Activated CD4-positive, alpha-beta T cell treated with anti-CD3 and anti-CD28 coated beads, Interleukin-2, amount 10 ng/mL, durations not matched to agents 7 days and 5 days (primary cell): ENCODE results near the gene DTNBP1. TPM values are rescaled to one million over a fixed set of nuclear protein-coding genes. Genes with fewer than 3 reads are reported as not detected.

Experiments
- CTCF ChIA-PET: fragments of 350-600 bp; sonication (Branson Sonifier 250); formaldehyde crosslinking; loops from one replicate; lab custom pipeline; 2021; ENCODE audit warnings: antibody characterized with exemption; lab: Charles Lee
- POLR2A ChIA-PET: fragments of 350-600 bp; sonication (Branson Sonifier 250); formaldehyde crosslinking; loops from one replicate; lab custom pipeline; 2021; ENCODE audit warnings: antibody characterized with exemption; lab: Charles Lee
- DNase-seq: peaks from one replicate; pipeline ENCODE4 v3.0.0-alpha.2; 2020
- H3K27ac Mint-ChIP-seq: one replicate; pipeline ENCODE4 v1.8.0; 2021; ENCODE audit warnings: mild to moderate bottlenecking, moderate library complexity, mixed read lengths
- H3K27me3 Mint-ChIP-seq: one replicate; pipeline ENCODE4 v1.8.0; 2021; ENCODE audit warnings: mixed read lengths
- H3K36me3 Mint-ChIP-seq: one replicate; pipeline ENCODE4 v1.8.0; 2021; ENCODE audit warnings: low read depth, mixed read lengths
- H3K4me1 Mint-ChIP-seq: one replicate; pipeline ENCODE4 v1.8.0; 2021; ENCODE audit warnings: mixed read lengths
- H3K4me3 Mint-ChIP-seq: one replicate; pipeline ENCODE4 v1.8.0; 2021; ENCODE audit warnings: mild to moderate bottlenecking, moderate library complexity, mixed read lengths
- H3K9me3 Mint-ChIP-seq: one replicate; pipeline ENCODE4 v1.8.0; 2021; ENCODE audit warnings: mixed read lengths
- total RNA-seq, 2 experiments: library from RNA; stranded (reverse); gene quantifications; one replicate each; pipeline ENCODE4 v1.2.3, GENCODE V29; 2021

DTNBP1 gene, protein sequence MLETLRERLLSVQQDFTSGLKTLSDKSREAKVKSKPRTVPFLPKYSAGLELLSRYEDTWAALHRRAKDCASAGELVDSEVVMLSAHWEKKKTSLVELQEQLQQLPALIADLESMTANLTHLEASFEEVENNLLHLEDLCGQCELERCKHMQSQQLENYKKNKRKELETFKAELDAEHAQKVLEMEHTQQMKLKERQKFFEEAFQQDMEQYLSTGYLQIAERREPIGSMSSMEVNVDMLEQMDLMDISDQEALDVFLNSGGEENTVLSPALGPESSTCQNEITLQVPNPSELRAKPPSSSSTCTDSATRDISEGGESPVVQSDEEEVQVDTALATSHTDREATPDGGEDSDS
- 10 to 100 TPM; 22.3 to 23.5 TPM for total RNA-seq

DNA sequence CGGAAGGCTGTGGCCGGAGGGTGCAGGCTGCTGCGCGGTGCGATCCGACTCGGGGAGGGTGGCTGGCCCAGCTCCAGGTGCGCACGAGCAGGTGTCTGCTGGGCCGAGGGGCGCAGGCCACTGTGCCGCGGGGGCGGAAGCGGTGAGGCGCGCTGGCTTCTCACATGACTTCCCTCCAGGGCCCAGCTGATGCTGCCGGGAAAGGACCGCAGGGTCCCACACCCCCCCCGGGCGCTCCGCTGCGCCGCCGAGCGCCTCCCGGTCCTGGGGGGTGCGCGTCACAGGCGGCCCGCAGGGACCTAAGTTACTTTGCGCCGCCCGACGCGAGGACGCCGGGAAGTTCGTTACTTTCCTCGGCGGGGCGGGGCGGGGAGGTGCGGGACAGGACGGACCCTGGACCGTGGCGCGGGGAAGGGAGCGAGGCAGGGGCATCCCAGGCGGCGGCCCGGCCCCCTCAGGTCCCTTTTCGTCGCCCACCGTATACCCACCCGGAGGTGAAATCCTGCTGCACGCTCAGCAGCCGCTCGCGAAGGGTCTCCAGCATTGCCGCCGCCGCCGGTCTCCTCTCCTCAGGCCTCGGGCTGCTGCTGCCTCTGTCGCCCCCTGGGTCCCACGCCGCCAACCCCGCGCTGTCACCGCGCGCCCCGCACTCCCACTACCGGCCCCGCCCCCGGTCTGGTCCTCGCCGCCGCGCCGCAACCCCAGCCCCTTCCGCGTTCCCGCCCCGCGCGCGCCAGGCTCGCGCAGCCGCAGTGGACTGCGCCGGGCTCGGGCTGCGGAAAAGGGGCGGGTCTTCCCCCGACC, at the start of gene DTNBP1:
Gene DTNBP1, minus strand, starts transcription at position 703 of the 804 bp plus-strand sequence. Its CDS starts 159 bp downstream, at position 544.
- CTCF ChIA-PET, result interaction anchor here (0.8 to 1.1 kb wide), 2 partner anchors 231 to 493 kb away, joined by 3 to 5 read pairs; no protein-coding TSS in a partner anchor
- H3K27me3 Mint-ChIP-seq, result peaks cover 21% of the 10 kb centered on the region
- no peaks in the 10 kb centered on the region for H3K9me3 Mint-ChIP-seq
- H3K4me1 Mint-ChIP-seq, result peaks cover 36% of the 10 kb centered on the region
- POLR2A ChIA-PET, result no interaction called here
- peak within 1 kb of the TSS; percentile 90 for H3K27ac Mint-ChIP-seq
- H3K4me3 Mint-ChIP-seq, result peak within 1 kb of the TSS; percentile 80
- peak; percentile 81 for DNase-seq
- H3K36me3 Mint-ChIP-seq, result peaks cover 16% of the 10 kb centered on the region

DNA sequence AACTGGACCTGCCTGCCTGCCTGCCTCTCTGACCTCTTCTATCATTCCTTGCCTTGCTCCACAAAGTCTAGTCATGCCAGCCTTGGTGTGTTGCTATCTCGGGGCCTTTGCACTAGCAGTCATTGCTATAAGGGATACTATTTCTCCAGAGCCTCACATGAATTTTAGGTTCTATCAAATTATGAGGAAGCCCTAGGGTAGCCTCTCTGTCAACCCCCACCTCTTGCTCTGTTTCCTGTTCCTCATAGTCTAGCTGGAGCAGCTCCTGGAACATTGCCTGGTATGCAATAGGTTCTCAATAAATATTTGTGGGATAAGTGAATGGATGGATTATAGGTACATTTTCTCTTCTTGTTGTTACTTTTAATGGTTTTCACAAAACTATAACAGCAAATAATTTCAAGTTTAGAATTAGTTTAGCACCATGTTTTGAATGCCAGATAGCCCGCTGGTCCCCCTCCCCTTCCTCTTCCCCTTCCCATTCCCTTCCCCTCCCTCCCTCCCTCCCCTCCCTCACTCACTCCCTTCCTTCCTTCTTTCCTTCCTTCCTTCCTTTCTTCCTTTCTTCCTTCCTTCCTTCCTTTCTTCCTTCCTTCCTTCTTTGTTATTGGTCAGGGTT, 46.9 kb upstream of the DTNBP1 start:
- H3K9me3 Mint-ChIP-seq, result peaks cover 7% of the 10 kb centered on the region
- H3K4me1 Mint-ChIP-seq, result peaks cover 4% of the 10 kb centered on the region
- no peaks in the 10 kb centered on the region for H3K36me3 Mint-ChIP-seq
- CTCF ChIA-PET, result no interaction called here
- no peak for DNase-seq
- H3K27me3 Mint-ChIP-seq, result no peaks in the 10 kb centered on the region
- H3K27ac Mint-ChIP-seq, result no peak overlapping the region
- H3K4me3 Mint-ChIP-seq, result no peak overlapping the region
- POLR2A ChIA-PET, result no interaction called here

DNA sequence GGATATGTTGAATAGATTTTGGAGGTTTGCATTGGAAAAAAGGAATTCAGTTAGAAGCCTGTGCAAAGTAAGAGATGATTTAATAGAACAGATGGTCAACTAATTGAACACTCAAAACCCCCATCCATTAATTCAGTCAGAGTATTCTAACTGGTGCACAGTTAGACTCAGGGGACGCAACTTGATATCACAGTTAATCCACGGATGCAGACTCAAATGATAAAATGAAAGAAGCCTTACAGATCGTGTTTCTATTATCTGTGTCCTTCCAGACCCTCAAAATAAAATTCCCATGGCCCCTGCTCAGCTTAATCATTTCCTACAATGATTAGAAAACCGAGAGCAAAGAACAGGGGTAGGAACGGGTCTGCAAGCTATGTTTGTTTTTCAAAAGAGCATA, 45.4 kb upstream of the DTNBP1 start:
- Mint-ChIP-seq H3K36me3 (no peaks in the 10 kb centered on the region), H3K9me3 (peaks cover 10% of the 10 kb centered on the region), H3K4me3 (no peak overlapping the region), H3K27ac (no peak overlapping the region), H3K4me1 (no peaks in the 10 kb centered on the region), H3K27me3 (no peaks in the 10 kb centered on the region)
- DNase-seq, result no peak
- ChIA-PET POLR2A (no interaction called here), CTCF (interaction anchor here (0.6 kb wide), 1 partner anchor 660 kb away, joined by 3 read pairs; no protein-coding TSS in a partner anchor)

DNA sequence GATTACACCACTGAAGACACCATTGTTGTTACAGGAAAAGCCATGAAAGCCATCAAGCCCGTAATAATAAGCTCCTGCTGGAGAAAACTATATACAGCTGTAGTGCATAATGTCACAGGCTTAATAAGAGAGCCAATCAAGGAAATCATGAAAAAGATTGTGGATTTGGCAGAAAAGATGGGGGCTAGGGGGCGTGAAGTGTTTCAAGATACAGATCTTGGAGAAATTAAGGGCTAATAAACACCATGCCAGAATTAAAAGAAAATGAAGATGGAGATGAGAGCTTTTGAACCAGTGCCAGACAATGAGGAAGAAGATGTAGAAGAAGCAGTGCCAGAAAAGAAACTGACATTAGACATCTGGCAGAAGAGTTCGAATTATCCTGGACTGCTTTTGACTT, 43.2 kb upstream of the DTNBP1 start:
- Mint-ChIP-seq H3K4me1 (no peaks in the 10 kb centered on the region), H3K9me3 (peaks cover 6% of the 10 kb centered on the region)
- CTCF ChIA-PET, result interaction anchor here (1.2 kb wide), 1 partner anchor 36 kb away, joined by 3 read pairs; no protein-coding TSS in a partner anchor

DNA sequence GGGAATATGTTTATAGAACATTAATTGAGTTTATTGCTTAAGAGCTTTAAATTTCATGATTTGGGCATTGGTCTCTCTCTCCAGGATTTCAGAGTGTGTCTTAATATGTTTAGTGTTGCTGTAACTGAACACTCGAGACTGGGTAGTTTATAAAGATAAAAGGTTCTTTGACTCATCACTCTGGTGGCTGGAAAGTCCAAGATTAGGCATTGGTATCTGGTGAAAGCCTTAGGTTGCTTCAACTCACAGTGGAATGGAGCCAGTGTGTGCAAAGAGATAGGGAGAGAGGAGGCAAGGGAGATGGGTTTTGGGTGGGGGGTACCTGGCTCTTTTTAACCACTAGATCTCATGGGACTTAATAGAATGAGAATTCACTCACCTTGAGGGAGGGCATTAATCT, 35.6 kb upstream of the DTNBP1 start:
- Mint-ChIP-seq H3K27ac (no peak overlapping the region), H3K9me3 (no peaks in the 10 kb centered on the region), H3K4me3 (no peak overlapping the region), H3K36me3 (no peaks in the 10 kb centered on the region), H3K4me1 (no peaks in the 10 kb centered on the region), H3K27me3 (peaks cover 2% of the 10 kb centered on the region)
- CTCF ChIA-PET, result interaction anchor here (1.0 kb wide), 1 partner anchor 484 kb away, joined by 3 read pairs; no protein-coding TSS in a partner anchor
- POLR2A ChIA-PET, result no interaction called here
- DNase-seq, result no peak

More for the DNA sequence above, 43.2 kb upstream of the DTNBP1 start:
- H3K27ac Mint-ChIP-seq, result no peak overlapping the region
- POLR2A ChIA-PET, result no interaction called here
- DNase-seq, result no peak
- H3K27me3 Mint-ChIP-seq, result no peaks in the 10 kb centered on the region
- no peaks in the 10 kb centered on the region for H3K36me3 Mint-ChIP-seq
- H3K4me3 Mint-ChIP-seq, result no peak overlapping the region

DNA sequence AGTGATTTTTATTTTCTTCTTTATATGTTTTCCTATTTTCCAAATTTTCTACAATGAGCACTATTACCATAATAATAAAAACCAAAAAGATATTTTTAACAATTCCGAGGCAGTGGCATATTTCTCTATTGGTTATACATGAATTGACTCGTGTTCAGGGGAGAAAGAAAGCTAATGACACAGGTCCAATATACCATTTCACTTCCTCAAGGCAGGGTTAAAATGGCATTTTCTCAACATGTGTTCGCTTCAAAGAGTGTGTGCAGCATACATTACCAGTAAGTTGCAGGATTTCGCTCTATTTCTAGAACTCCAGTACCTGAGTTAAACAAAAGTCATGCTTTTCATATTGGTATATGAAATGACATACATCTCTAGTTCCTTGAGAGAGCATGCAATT, 35.1 kb upstream of the DTNBP1 start:
- H3K27ac Mint-ChIP-seq, result no peak overlapping the region
- no peaks in the 10 kb centered on the region for H3K36me3 Mint-ChIP-seq
- ChIA-PET POLR2A (no interaction called here), CTCF (interaction anchor here (1.0 kb wide), 1 partner anchor 485 kb away, joined by 3 read pairs; no protein-coding TSS in a partner anchor)
- no peaks in the 10 kb centered on the region for H3K4me1 Mint-ChIP-seq
- no peaks in the 10 kb centered on the region for H3K9me3 Mint-ChIP-seq
- H3K4me3 Mint-ChIP-seq, result no peak overlapping the region
- no peak for DNase-seq
- H3K27me3 Mint-ChIP-seq, result peaks cover 2% of the 10 kb centered on the region

DNA sequence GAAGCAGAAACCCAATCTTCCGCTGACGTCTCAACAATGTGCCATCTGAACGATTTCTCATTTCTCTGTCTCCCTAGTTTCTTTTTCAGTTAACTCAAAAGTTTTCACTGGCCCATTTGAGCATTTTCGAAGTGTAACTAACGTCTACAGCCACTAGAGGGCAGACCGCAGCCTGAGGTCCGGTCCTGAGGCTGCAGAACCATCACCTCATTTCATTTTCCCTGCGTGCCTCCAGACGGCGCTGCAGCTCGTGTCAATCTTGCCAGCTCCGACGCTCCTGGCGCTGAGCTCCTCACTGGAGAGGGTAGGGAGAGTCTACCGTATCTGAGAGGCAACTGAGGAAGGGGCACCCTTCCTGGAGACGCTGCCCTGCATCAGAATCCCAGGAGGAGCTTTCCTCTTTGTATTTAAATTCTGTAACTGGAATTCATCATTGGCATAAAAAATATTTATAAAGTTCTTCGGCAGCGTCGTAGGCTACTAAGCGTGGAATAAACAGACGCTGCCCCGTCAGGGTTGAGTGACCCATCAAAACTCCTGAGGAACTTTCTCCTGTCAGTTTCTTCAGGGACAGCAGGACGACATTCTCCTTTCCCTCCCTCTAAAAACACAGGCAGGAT, 28.5 kb upstream of the DTNBP1 start:
- POLR2A ChIA-PET, result no interaction called here
- CTCF ChIA-PET, result interaction anchor here (0.6 to 2.2 kb wide), 23 partner anchors 9 to 1584 kb away, joined by 3 to 14 read pairs (median 4); partner anchors contain the start of gene MYLIP
- H3K4me3 Mint-ChIP-seq, result no peak overlapping the region

DNA sequence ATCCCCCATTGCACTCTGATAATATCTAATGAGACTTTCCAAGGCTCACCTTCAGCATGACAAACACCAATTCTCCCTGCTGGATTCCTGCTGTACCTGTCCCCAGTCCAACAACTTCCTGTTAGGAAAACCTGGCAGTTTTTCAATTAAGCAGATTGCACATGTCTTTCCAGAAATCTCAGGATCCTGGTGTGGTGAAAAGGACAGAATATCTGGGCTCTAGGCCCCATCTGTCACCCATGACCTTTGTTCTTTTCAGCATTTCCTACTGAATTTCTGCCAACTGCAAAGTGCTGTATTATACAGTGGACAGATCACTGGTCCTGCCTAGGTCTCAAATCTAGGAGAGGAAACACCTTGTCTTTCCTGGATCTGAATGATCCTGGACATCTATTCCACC, 27.7 kb upstream of the DTNBP1 start:
- CTCF ChIA-PET, result no interaction called here
- POLR2A ChIA-PET, result no interaction called here
- no peaks in the 10 kb centered on the region for H3K9me3 Mint-ChIP-seq
- peaks cover 12% of the 10 kb centered on the region for H3K4me1 Mint-ChIP-seq
- no peak overlapping the region for H3K27ac Mint-ChIP-seq
- no peak overlapping the region for H3K4me3 Mint-ChIP-seq
- H3K36me3 Mint-ChIP-seq, result no peaks in the 10 kb centered on the region
- DNase-seq, result no peak
- no peaks in the 10 kb centered on the region for H3K27me3 Mint-ChIP-seq

More for the DNA sequence above, 28.5 kb upstream of the DTNBP1 start:
- DNase-seq, result peak; percentile 84
- H3K36me3 Mint-ChIP-seq, result no peaks in the 10 kb centered on the region
- H3K27ac Mint-ChIP-seq, result no peak overlapping the region
- H3K9me3 Mint-ChIP-seq, result no peaks in the 10 kb centered on the region
- H3K4me1 Mint-ChIP-seq, result peaks cover 12% of the 10 kb centered on the region
- no peaks in the 10 kb centered on the region for H3K27me3 Mint-ChIP-seq

DNA sequence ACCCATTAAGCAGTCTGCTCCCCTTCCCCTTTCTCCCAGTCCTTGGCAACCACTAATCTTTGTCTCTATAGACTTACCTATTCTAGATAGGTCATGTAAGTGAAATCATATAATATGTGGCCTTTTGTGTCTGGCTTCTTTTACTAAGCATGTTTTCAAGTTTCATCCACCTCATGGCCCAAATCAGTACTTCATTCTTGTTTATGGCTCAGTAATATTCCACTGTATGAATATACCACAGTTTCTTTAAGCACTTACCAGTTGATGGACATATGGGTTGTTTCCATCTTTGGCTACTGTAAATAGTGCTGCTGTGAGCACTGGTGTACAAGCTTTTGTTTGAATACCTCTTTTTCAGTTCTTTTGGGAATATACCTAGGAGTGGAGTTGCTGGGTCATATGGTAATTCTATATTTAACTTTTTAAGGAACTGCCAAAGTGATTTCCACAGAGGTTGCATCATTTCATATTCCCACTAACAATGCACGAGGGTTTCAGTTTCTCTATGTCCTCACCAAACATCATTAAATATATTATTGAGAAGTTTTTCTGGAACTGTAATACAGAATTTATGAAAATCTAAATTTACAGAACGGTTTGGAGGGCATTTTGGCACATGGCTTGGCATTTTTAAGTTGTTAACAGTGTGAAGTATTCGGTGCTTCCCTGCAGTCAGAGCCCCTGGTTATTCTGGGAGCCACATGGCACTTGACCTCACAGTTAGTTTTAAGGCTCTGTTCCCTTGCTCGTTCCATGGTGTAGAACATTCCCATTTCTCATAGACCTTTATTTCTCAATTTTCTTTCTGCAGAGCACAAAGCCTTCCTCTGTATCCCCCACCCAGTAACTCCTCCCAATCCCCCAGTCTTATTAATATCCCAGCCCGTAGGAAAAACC, 27.0 kb upstream of the DTNBP1 start:
- ChIA-PET CTCF (no interaction called here), POLR2A (no interaction called here)
- Mint-ChIP-seq H3K4me1 (peaks cover 12% of the 10 kb centered on the region), H3K9me3 (no peaks in the 10 kb centered on the region), H3K27me3 (no peaks in the 10 kb centered on the region), H3K27ac (no peak overlapping the region), H3K4me3 (no peak overlapping the region), H3K36me3 (no peaks in the 10 kb centered on the region)
- no peak for DNase-seq

DNA sequence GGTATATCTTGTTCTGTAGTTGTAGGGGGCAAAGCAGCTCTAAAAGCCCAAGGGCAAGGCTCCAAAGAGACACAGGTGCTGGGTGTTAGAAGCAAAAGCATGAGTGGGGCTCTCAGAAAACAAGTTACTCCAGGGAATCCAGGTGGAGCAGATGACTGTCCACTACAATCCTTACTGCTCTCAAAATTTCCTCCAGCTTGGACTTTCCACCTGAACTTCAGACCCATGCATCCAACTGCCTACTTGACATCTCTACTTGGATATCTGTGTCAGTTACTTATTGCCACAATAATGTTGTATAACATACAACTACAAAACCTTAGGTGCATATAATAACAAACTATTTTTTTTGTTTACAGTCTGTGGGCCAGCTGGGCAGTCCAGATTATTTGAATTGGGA, 22.8 kb upstream of the DTNBP1 start:
- peaks cover 2% of the 10 kb centered on the region for H3K9me3 Mint-ChIP-seq
- H3K4me1 Mint-ChIP-seq, result peaks cover 3% of the 10 kb centered on the region
- H3K27ac Mint-ChIP-seq, result no peak overlapping the region
- H3K4me3 Mint-ChIP-seq, result no peak overlapping the region
- peaks cover 13% of the 10 kb centered on the region for H3K27me3 Mint-ChIP-seq
- no peaks in the 10 kb centered on the region for H3K36me3 Mint-ChIP-seq
- ChIA-PET CTCF (no interaction called here), POLR2A (no interaction called here)
- no peak for DNase-seq

DNA sequence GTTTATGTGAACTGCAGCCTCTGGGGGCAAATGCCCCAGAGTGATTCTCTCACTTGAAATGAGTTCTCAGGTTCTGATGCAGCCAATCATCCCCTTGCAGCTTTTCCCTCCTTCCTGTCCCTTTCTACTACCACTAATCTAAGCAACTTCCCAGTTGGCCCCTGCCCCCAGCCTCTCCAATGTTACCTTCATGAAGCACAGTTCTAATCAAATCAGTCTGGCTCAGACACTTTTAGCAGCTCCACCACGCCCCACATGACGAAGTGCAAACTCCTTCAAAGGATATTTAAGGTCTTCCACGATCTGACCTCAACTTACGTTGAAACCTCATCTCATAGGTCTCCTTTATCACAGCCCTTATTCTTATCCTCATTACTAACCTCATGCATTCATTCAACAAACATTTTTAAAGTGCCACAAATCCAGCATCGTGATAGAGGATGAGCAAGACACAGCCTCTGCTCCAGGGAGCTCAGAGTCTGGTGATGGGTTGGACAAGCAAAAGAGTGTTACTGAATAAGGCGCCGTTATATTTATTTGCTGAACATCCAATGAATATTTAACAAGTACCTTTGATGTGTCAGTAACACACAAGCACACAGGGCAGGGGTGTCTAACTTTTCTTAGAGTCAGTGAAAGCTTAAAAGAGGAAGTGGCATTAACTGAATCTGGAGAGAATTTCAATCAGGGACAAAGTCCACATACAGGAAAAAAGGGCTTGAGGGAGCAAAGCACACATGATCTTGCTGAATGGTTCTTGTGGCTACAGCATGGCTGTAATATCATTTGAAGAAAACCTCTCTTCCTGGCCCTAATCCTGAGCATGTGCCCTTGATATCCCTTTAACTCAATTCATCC, 20.4 kb upstream of the DTNBP1 start:
- Mint-ChIP-seq H3K4me3 (no peak overlapping the region), H3K36me3 (no peaks in the 10 kb centered on the region), H3K9me3 (peaks cover 2% of the 10 kb centered on the region), H3K4me1 (no peaks in the 10 kb centered on the region), H3K27ac (no peak overlapping the region), H3K27me3 (peaks cover 13% of the 10 kb centered on the region)
- ChIA-PET CTCF (interaction anchor here (1.6 to 2.2 kb wide), 2 partner anchors 8 to 500 kb away, joined by 3 to 7 read pairs; no protein-coding TSS in a partner anchor), POLR2A (no interaction called here)
- no peak for DNase-seq
